Measurements from ENCODE around the gene PPP2R5D. TPM values are rescaled to one million over a fixed set of nuclear protein-coding genes. Genes with fewer than 3 reads are reported as not detected.
"Not testable (repeated sequence)": the region's sequence is repeated elsewhere in the genome, so short reads cannot be mapped to it uniquely, and the experiment has no call there.

The PPP2R5D gene
- total RNA-seq, 1 donor from 2014 or later = 55.1 TPM

DNA sequence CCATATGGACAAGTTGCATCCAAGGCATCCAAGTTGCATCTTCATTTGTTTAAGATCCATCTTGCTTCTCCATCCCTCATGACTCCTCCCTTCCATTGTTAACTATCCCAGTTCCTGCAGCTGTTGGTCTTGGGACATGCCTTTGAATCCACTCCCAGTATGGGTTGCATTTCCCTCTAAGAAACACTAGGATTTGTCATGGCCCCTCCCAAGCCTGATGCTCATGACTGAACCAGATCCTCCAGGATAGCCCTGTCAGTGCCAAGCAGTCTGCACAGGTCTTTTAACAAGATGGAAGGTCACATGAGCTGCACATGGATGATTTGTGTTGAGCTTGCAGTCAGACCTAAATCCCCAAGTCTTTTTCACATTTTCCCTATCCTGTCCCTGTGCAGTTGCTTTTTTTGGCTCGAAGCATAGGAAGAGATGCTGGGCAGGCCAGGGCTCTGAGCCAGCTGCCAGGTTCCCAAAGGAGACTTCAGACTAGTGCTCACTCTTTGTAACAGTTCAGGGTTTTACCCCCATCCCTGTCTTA, 4.2 kb downstream of the PPP2R5D start:
- peak overlapping the region; percentile 7 for H3K27ac Mint-ChIP-seq
- peaks cover 9% of the 10 kb centered on the region for H3K36me3 Mint-ChIP-seq
- H3K27me3 Mint-ChIP-seq = no peaks in the 10 kb centered on the region
- no peaks in the 10 kb centered on the region for H3K9me3 Mint-ChIP-seq
- DNase-seq (ENCODE audit: extremely low spot score, unreplicated experiment) = no peak
- H3K4me1 Mint-ChIP-seq (ENCODE audit: unreplicated experiment) = peaks cover 36% of the 10 kb centered on the region
- H3K4me3 Mint-ChIP-seq = peak overlapping the region; percentile 3
- TF ChIP-seq, protein P1, sequence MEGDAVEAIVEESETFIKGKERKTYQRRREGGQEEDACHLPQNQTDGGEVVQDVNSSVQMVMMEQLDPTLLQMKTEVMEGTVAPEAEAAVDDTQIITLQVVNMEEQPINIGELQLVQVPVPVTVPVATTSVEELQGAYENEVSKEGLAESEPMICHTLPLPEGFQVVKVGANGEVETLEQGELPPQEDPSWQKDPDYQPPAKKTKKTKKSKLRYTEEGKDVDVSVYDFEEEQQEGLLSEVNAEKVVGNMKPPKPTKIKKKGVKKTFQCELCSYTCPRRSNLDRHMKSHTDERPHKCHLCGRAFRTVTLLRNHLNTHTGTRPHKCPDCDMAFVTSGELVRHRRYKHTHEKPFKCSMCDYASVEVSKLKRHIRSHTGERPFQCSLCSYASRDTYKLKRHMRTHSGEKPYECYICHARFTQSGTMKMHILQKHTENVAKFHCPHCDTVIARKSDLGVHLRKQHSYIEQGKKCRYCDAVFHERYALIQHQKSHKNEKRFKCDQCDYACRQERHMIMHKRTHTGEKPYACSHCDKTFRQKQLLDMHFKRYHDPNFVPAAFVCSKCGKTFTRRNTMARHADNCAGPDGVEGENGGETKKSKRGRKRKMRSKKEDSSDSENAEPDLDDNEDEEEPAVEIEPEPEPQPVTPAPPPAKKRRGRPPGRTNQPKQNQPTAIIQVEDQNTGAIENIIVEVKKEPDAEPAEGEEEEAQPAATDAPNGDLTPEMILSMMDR (conservative IDR thresholded peaks at IDR 0.05) = no peak

DNA sequence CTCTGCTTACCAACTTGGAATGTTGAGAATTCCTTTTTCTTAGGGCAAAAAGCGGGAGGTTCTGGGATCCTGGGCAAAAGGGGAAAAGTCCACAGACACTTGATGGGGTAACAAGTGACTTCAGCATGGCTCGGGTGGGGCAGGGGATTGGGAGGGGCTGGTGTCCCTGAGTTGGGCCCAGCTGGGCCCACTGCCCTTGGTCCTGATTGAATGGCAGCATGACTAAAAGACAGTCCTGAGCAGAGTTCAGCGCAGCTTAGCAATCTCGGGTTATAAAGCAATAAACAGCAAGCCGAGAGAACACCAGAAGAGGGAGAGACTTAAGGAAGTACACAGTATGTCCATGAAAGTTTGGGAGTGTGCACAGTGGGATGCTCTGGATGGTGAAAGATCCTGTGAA, 5.6 kb downstream of the PPP2R5D start:
- no peaks in the 10 kb centered on the region for H3K27me3 Mint-ChIP-seq
- TF ChIP-seq, protein P1 (conservative IDR thresholded peaks at IDR 0.05) = no peak
- peaks cover 28% of the 10 kb centered on the region for H3K4me1 Mint-ChIP-seq (ENCODE audit: unreplicated experiment)
- no peaks in the 10 kb centered on the region for H3K9me3 Mint-ChIP-seq
- no peak overlapping the region for H3K4me3 Mint-ChIP-seq
- H3K27ac Mint-ChIP-seq = no peak overlapping the region
- H3K36me3 Mint-ChIP-seq = peaks cover 9% of the 10 kb centered on the region
- no peak for DNase-seq (ENCODE audit: extremely low spot score, unreplicated experiment)

DNA sequence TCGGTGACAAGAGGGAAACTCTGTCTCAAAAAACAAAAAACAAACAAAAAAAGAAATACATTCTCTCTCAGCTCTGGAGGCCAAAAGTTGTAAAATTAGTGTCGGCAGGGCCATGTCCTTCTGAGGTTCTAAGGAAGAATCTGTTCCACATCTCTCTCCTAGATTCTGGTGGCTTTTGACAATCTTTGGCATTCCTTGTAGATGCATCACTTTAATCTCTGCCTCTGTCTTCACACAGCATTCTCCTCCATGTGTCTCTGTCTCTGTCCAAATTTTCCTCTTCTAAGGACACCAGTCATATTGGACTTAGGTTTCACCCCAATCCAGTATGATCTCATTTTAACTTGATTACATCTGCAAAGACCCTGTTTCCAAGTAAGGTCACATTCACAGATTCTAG, 9.1 kb downstream of the PPP2R5D start:
- no peak overlapping the region for H3K4me3 Mint-ChIP-seq
- H3K27me3 Mint-ChIP-seq = no peaks in the 10 kb centered on the region
- TF ChIP-seq, protein P1 (conservative IDR thresholded peaks at IDR 0.05) = no peak
- no peak overlapping the region for H3K27ac Mint-ChIP-seq
- no peaks in the 10 kb centered on the region for H3K9me3 Mint-ChIP-seq
- peaks cover 8% of the 10 kb centered on the region for H3K4me1 Mint-ChIP-seq (ENCODE audit: unreplicated experiment)
- DNase-seq (ENCODE audit: extremely low spot score, unreplicated experiment) = no peak
- peaks cover 8% of the 10 kb centered on the region for H3K36me3 Mint-ChIP-seq

DNA sequence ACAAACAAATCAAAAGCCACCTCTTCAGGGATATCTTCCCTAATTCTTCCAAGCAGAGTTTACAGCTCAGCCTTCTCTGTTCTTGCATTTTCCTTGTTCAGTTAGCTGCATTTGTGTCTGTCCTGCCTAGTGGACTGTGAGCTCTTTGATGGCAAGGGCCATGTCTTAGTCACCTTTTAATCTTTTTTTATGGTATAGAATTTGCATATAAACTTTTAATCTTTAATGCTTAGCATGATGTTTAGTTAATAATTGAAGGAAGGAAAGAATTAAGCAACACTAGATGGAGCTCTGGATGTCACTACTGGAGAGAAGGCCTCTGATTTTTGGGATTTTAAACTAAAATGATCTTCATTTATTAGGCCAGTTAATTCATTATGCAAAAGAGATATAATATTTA, 12.1 kb downstream of the PPP2R5D start:
- Mint-ChIP-seq H3K27ac (no peak overlapping the region), H3K36me3 (peaks cover 3% of the 10 kb centered on the region), H3K4me1 (ENCODE audit: unreplicated experiment) (peaks cover 3% of the 10 kb centered on the region), H3K4me3 (no peak overlapping the region), H3K9me3 (no peaks in the 10 kb centered on the region), H3K27me3 (no peaks in the 10 kb centered on the region)
- TF ChIP-seq, protein P1 (conservative IDR thresholded peaks at IDR 0.05) = no peak
- DNase-seq (ENCODE audit: extremely low spot score, unreplicated experiment) = no peak

DNA sequence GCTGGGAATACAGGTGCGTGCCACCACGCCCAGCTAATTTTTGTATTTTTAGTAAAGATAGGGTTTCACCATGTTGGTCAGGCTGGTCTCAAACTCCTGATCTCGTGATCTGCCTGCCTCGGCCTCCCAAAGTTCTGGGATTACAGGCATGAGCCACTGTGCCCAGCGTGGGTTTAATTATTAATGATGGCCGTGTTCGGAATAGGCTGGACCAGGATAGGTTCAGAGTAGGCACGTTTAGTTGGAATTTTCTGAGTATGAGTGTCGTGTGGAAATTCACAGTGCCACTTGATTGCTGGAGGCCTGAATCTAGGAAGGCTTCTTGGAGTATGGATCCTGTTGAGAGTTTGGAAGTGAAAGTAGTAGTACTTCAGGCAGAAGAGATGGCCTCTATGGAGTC, 13.8 kb downstream of the PPP2R5D start:
- not testable (repeated sequence) for H3K36me3 Mint-ChIP-seq; H3K27me3 Mint-ChIP-seq; H3K27ac Mint-ChIP-seq; H3K4me3 Mint-ChIP-seq; H3K4me1 Mint-ChIP-seq (ENCODE audit: unreplicated experiment); DNase-seq (ENCODE audit: extremely low spot score, unreplicated experiment); H3K9me3 Mint-ChIP-seq

DNA sequence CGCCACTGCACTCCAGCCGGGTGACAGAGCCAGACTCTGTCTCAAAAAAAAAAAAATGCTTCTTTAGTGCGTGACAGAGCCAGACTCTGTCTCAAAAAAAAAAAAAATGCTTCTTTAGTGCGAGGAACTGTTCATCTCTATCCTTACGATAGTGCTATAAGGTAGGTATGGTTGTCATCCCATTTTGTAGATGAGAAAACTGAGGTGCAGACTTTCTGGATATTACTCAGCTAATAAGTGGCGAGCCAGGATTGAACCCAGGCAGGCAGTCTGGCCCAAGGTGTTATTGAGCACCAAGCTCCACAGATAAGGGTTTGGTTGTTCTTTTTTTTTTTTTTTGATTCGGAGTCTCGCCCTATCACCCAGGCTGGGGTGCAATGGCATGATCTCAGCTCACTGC, 17.5 kb downstream of the PPP2R5D start:
- Mint-ChIP-seq H3K36me3 (peaks cover 5% of the 10 kb centered on the region), H3K27ac (no peak overlapping the region), H3K4me3 (no peak overlapping the region), H3K4me1 (ENCODE audit: unreplicated experiment) (no peaks in the 10 kb centered on the region), H3K9me3 (no peaks in the 10 kb centered on the region), H3K27me3 (no peaks in the 10 kb centered on the region)
- TF ChIP-seq, protein P1 (conservative IDR thresholded peaks at IDR 0.05) = no peak
- DNase-seq (ENCODE audit: extremely low spot score, unreplicated experiment) = no peak

Data from type B pancreatic cell (in vitro differentiated cells).